GM19372 (cell line): ENCODE measurements around the gene KCNT2.

Experiments used
- ATAC-seq: cut with Tn5 transposase; IDR thresholded peaks from one replicate; pipeline ENCODE4 v1.9.1; 2021; ENCODE audit warnings: mild to moderate bottlenecking, low read depth, moderate library complexity; ENCODE audit not compliant: unreplicated experiment

Gene KCNT2

GRCh38 chr1:196259316-196259715, 348.9 kb downstream of the KCNT2 start:
- ATAC-seq, result no peak

- no peak for ATAC-seq
Measured at GRCh38 chr1:196255762-196256161, 352.5 kb downstream of the KCNT2 start.

DNA sequence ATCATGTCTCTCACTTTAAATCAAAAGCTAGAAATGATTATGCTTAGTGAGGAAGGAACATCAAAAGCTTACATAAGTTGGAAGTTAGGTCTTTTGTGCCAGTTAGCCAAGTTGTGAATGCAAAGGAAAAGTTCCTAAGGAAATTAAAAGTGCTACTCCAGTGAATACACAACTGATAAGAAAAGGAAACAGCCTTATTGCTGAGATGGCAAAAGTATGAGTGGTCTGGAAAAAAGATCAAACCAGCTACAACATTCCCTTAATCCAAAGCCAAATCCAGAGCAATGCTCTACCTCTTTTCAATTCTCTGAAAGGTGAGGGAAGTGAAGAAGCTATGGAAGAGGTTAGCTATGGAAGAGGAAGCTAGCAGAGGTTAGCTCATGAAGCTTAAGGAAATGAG, 378.7 kb downstream of the KCNT2 start:
- ATAC-seq, result no peak

GRCh38 chr1:196214866-196215265, 393.4 kb downstream of the KCNT2 start:
- ATAC-seq, result no peak

DNA sequence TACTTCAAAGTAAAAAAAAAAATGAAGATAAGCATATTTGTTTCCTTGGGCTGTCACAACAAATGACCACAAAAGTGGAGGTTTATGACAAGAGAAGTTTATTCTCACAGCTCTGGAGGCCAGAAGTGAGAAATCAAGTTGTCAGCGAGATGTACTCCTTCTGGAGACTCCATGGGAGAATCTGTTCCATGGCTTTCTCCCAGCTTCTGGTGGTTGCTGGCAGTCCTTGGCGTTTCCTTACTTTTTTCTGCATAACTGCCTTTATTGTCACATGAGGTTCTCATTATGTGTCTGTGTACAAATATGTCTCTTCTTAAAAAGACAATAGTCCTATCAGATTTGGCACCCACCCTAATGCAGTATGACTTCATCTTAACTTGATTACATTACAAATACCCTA, 398.3 kb downstream of the KCNT2 start:
- ATAC-seq, result no peak

DNA sequence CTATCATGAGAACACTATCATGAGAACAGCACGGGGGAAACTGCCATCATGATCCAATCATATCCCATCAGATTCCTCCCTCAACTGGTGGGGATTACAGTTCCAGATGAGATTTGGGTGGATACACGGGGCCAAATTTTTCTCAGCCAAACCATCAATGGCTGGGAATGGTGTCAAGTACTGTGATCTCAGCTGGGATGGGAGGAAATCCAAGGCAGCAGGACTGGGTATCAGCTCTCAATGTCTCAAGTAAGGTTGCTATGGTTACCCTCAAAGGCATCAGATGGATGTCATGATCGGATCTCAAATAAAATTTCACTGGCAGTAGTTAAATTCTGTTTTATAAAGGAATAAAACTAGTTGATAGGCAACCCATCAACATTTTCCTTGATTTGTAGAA, 399.0 kb downstream of the KCNT2 start:
- ATAC-seq, result no peak

DNA sequence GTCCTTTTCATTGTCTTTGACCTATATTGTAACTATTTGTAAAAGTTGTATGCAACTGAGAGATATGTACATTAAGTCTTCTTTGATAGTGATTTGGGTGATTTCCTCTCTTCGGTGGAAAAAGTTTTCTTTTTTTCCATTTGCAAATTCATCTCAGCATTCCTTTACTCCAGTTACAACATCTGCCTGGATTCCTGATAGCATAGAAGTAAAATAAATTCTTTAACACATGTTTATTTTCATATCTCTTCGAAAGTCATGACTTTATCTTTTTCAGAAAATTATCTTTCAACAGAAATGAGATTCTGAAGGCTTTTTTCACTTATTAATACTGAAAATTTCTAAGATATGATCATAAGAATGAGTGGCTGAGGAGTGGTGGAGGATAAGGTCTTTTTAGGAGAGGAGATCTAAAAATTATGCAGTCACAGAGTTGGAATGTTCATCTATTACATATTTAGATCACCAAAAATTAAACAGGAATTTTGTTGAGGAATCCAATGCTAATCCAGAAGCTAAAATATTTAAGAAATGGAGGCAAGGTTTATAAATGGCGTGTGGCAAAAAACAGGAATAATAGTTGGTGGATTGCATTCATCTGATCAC, 400.5 kb downstream of the KCNT2 start:
- no peak for ATAC-seq

- no peak for ATAC-seq
Measured at GRCh38 chr1:196205882-196206281, 402.4 kb downstream of the KCNT2 start.

- ATAC-seq, result no peak
Measured at GRCh38 chr1:196196486-196196885, 411.8 kb downstream of the KCNT2 start.

- no peak for ATAC-seq
Measured at GRCh38 chr1:196193896-196194559, 414.2 kb downstream of the KCNT2 start.

- ATAC-seq, result no peak
Measured at GRCh38 chr1:196183941-196184340, 424.3 kb downstream of the KCNT2 start.

- ATAC-seq, result no peak
Measured at GRCh38 chr1:196181594-196181878, 426.7 kb downstream of the KCNT2 start.

- no peak for ATAC-seq
Measured at GRCh38 chr1:196180847-196181593, 427.2 kb downstream of the KCNT2 start.

DNA sequence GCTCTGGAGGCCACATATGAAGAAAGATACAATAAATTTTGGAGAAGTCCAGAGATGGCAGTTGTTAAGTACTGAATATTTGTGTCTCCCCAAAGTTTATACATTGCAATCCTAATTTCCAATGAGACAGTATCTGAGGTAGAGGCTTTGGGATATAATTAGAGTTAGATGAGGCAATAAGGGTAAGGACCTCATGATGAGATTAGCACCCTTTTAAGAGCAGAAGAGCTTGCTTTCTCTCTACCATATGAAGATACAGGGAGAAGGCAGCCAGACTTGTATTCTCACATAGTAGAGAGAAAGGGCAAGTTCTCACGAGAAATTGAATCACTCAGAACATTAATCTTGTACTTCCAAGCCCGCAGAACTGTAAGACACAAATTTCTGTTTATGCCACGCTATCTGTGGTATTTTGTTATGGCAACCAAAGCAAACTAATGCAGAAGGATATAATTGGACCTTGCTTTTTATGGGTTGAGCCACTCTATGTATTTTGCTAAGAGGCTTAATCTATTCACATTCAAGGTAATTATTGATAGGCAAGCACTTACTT, 430.1 kb downstream of the KCNT2 start:
- ATAC-seq, result no peak
